Natural killer cell (primary cell): Measurements from ENCODE around the gene NARF. TPM values are rescaled to one million over a fixed set of nuclear protein-coding genes. Genes with fewer than 3 reads are reported as not detected.
A peak's percentile ranks its signal among the peaks of the same experiment; 100 is the strongest.

ENCODE experiments used
- ATAC-seq, 3 donors: fragments of 150-1000 bp in 2 of 3; fragments of 200-7000 bp in 1 of 3; cut with Tn5 transposase; 1 replicate in 1 of 3; 2 replicates in 2 of 3; pipeline ENCODE4 v1.10.0; 2021; ENCODE audit warnings: mild to moderate bottlenecking in 2 of 3, moderate library complexity in 2 of 3
- DNase-seq, 2 donors: peaks; one replicate each; pipeline versions ENCODE4 v3.0.0 to v3.0.0-alpha.2; 2013 to 2021; ENCODE audit warnings: mixed read lengths in 1 of 2
- H3K27ac ChIP-seq: one replicate; pipeline ENCODE4 v1.5.1; 2013; ENCODE audit warnings: mild to moderate bottlenecking, low read length
- H3K27me3 ChIP-seq: one replicate; pipeline ENCODE4 v1.6.1; 2013; ENCODE audit warnings: low read length; ENCODE audit not compliant: control insufficient read depth, insufficient read depth
- H3K36me3 ChIP-seq: one replicate; pipeline ENCODE4 v1.6.1; 2013; ENCODE audit warnings: low read length; ENCODE audit not compliant: control insufficient read depth, insufficient read depth
- H3K4me1 ChIP-seq: one replicate; pipeline ENCODE4 v1.6.1; 2013; ENCODE audit warnings: low read length; ENCODE audit not compliant: control insufficient read depth, insufficient read depth
- H3K4me3 ChIP-seq: one replicate; pipeline ENCODE4 v1.5.1; 2013; ENCODE audit warnings: low read length
- H3K9me3 ChIP-seq: one replicate; pipeline ENCODE4 v1.6.1; 2013; ENCODE audit warnings: low read length; ENCODE audit not compliant: control insufficient read depth, insufficient read depth
- H3K27ac Mint-ChIP-seq, 2 donors: one replicate each; pipeline ENCODE4 v1.8.0; 2022; ENCODE audit warnings: mild to moderate bottlenecking in 2 of 2, mixed read lengths in 2 of 2, moderate library complexity in 1 of 2
- H3K27me3 Mint-ChIP-seq, 2 donors: one replicate each; pipeline ENCODE4 v1.8.0; 2022; ENCODE audit warnings: low read depth in 2 of 2, mixed read lengths in 2 of 2
- H3K36me3 Mint-ChIP-seq: one replicate; pipeline ENCODE4 v1.8.0; 2022; ENCODE audit warnings: mixed read lengths
- H3K4me1 Mint-ChIP-seq, 2 donors: one replicate each; pipeline ENCODE4 v1.8.0; 2022; ENCODE audit warnings: mixed read lengths in 2 of 2
- H3K4me3 Mint-ChIP-seq: one replicate; pipeline ENCODE4 v1.8.0; 2022; ENCODE audit warnings: mild to moderate bottlenecking, moderate library complexity, mixed read lengths
- H3K9me3 Mint-ChIP-seq, 2 donors: one replicate each; pipeline ENCODE4 v1.8.0; 2022; ENCODE audit warnings: mixed read lengths in 2 of 2
- WGBS: methylation state at CpG from one replicate; pipeline ENCODE4 v1.1.7; 2013; ENCODE audit warnings: missing lambda C conversion rate; ENCODE audit not compliant: insufficient coverage; 5-methylcytosine and 5-hydroxymethylcytosine counted together
- intact Hi-C: fragments of 100-400 bp; cut with micrococcal nuclease; formaldehyde crosslinking; loops from one replicate; pipeline ENCODE4 v1.14.2; 2022
- total RNA-seq, 4 donors: library from RNA; stranded (reverse); fragments of 120-200 nt in 1 of 4; gene quantifications; one replicate each; pipeline versions ENCODE4 v1.2.3 to v1.2.4, GENCODE V29; 2013 to 2022
- TF ChIP-seq, protein P1 (sequence below): fragments of 200-600 bp; IDR thresholded peaks from one replicate; pipeline ENCODE4 v1.8.0; 2022; ENCODE audit warnings: antibody characterized with exemption

NARF gene
- total RNA-seq, 3 donors from 2014 or later (not counting 1 experiment from before 2014, with no cell fraction given), result 130 to 203 (median 158) TPM

DNA sequence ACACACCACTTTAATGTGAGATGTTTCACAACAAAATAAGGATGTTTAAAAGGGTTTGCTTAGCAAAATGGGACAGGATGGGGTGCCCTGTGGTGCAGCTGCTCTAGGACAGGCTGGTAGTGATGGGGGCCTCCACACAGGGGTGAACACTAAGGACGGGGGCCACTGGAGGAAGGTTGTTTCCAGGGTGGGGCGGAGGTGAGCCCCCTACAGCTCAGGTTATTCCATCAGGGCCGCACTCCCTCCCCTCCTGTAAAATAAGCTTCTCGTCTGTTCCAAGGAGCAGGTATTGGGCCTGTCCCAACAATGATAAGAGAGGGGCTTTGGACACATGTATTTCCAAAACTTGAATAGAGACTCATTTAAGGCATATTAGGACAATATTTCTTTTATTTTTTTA is 42.3 kb upstream of the NARF start:
- Histone ChIP-seq H3K27me3 (no peaks in the 10 kb centered on the region), H3K4me3 (no peak overlapping the region), H3K9me3 (no peaks in the 10 kb centered on the region), H3K36me3 (peaks cover 8% of the 10 kb centered on the region), H3K27ac (no peak overlapping the region), H3K4me1 (peaks cover 21% of the 10 kb centered on the region)
- H3K4me3 Mint-ChIP-seq, result no peak overlapping the region
- H3K27me3 Mint-ChIP-seq, result no peaks in the 10 kb centered on the region
- 100% methylated on average over 3 of the region's 4 CpGs for WGBS
- intact Hi-C loops, result loop anchor here (5.0 to 10.0 kb wide), 2 partner anchors 64 to 171 kb away; no protein-coding TSS in a partner anchor
- peaks cover 28 to 32% of the 10 kb centered on the region in 2 donors for H3K4me1 Mint-ChIP-seq
- TF ChIP-seq, protein P1, sequence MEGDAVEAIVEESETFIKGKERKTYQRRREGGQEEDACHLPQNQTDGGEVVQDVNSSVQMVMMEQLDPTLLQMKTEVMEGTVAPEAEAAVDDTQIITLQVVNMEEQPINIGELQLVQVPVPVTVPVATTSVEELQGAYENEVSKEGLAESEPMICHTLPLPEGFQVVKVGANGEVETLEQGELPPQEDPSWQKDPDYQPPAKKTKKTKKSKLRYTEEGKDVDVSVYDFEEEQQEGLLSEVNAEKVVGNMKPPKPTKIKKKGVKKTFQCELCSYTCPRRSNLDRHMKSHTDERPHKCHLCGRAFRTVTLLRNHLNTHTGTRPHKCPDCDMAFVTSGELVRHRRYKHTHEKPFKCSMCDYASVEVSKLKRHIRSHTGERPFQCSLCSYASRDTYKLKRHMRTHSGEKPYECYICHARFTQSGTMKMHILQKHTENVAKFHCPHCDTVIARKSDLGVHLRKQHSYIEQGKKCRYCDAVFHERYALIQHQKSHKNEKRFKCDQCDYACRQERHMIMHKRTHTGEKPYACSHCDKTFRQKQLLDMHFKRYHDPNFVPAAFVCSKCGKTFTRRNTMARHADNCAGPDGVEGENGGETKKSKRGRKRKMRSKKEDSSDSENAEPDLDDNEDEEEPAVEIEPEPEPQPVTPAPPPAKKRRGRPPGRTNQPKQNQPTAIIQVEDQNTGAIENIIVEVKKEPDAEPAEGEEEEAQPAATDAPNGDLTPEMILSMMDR, result no peak
- ATAC-seq, result no peak
- no peak for DNase-seq
- H3K36me3 Mint-ChIP-seq, result peaks cover under 1% of the 10 kb centered on the region
- H3K9me3 Mint-ChIP-seq, result no peaks in the 10 kb centered on the region
- H3K27ac Mint-ChIP-seq, result no peak overlapping the region

DNA sequence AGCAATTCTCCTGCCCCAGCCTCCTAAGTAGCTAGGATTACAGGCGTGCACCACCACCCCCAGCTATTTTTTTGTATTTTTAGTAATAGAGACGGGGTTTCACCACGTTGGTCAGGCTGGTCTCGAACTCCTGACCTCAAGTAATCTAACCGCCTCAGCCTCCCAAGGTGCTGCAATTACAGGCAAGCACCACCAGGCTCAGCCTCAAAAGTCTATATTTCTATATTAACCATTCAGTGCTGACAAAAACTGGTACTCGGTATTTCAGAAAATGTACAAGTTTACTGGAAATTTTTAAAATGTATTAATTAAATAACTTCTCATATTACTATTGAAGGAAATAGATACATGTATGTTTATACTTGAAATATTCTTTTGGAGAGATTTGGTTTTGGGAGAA is 41.8 kb upstream of the NARF start:
- H3K4me3 Mint-ChIP-seq, result no peak overlapping the region
- no peak overlapping the region for H3K27ac Mint-ChIP-seq
- intact Hi-C loops, result loop anchor here (5.0 to 10.0 kb wide), 2 partner anchors 64 to 172 kb away; no protein-coding TSS in a partner anchor
- H3K9me3 Mint-ChIP-seq, result no peaks in the 10 kb centered on the region
- DNase-seq, result peak in 1 of 2 donors; percentile 29
- Histone ChIP-seq H3K4me3 (no peak overlapping the region), H3K4me1 (peaks cover 21% of the 10 kb centered on the region), H3K27ac (no peak overlapping the region), H3K9me3 (no peaks in the 10 kb centered on the region), H3K27me3 (no peaks in the 10 kb centered on the region), H3K36me3 (peaks cover 8% of the 10 kb centered on the region)
- peaks cover 5% of the 10 kb centered on the region for H3K36me3 Mint-ChIP-seq
- TF ChIP-seq, protein P1, result no peak
- peaks cover 28 to 36% of the 10 kb centered on the region in 2 donors for H3K4me1 Mint-ChIP-seq
- H3K27me3 Mint-ChIP-seq, result no peaks in the 10 kb centered on the region
- no peak for ATAC-seq
- WGBS, result 61% methylated on average over 5 of the region's 6 CpGs

DNA sequence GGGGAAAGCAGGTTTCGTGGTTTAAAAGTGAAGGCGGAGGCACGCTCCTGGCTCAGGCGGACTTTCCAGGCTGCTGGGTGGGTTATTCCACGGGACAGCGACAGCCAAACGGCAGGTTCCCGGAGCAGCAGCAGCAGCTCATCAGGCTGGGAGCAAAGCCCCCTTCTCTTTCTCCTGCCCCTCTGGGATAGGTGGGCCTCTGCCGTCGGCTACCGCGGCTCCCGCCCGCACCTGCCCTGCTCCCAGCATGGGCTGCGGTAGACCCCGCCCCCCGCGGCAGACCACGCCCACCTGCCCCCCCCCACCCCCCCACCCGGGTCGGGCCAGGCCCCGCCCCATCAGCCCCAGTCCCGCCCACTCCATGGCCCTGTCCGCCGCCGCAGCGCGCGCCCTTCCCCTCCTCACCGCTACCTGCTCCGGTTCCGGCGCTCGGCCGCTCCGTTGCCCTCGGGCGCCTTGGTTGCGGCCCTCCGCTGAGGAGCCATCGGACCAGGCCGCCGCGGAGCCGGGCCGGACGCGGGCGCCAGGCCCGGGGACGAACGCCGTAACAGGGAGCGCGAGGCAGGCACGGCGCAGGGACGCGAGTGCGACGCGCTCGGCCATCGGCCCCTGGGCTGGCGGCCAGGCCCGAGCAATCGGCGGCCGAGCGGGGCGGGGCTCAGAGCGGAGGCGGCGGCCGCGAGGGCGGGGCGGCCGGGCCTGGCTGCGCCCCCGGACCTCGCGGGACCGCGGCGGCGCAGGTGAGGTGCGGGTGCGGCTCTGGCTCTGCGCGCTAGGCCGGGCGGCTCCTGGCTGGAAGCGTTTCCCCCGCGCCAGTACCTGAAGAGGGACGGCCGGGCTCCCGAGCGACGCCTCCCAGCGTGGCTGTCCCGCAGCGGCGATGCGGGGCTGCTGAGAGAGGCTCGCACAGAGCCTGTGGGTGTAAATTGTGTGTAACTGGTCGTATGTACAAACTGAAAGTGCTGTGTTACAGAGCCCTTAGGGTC is 40.2 kb upstream of the NARF start, which contains the start of the genes HEXD and OGFOD3:
Gene HEXD (plus strand): TSS at position 347 of the 986 bp plus-strand sequence. CDS start 1,453 bp downstream, outside the sequence.
Gene OGFOD3 (minus strand): TSS at position 586 of the 986 bp plus-strand sequence. CDS start 101 bp downstream, at position 485.
- intact Hi-C loops, result loop anchor here (1.0 to 10.0 kb wide), 4 partner anchors 32 to 173 kb away; partner anchors contain the start of genes CYBC1 and NARF
- Histone ChIP-seq H3K4me3 (peak within 1 kb of the TSS; percentile 84), H3K27ac (peak within 1 kb of the TSS; percentile 72), H3K27me3 (no peaks in the 10 kb centered on the region), H3K9me3 (no peaks in the 10 kb centered on the region), H3K4me1 (peaks cover 21% of the 10 kb centered on the region), H3K36me3 (peaks cover 12% of the 10 kb centered on the region)
- peaks cover 16% of the 10 kb centered on the region for H3K36me3 Mint-ChIP-seq
- H3K27me3 Mint-ChIP-seq, result no peaks in the 10 kb centered on the region
- ATAC-seq (peak; percentile 86 to 95 (median 87)), DNase-seq (peak; percentile 89 to 94)
- peaks cover 32 to 36% of the 10 kb centered on the region in 2 donors for H3K4me1 Mint-ChIP-seq
- H3K4me3 Mint-ChIP-seq, result peak within 1 kb of the TSS; percentile 92
- peak within 1 kb of the TSS; percentile 84 to 92 for H3K27ac Mint-ChIP-seq
- H3K9me3 Mint-ChIP-seq, result no peaks in the 10 kb centered on the region
- WGBS, result 2% methylated on average over 97 of the region's 108 CpGs
- TF ChIP-seq, protein P1, result no peak
